Stimulated activated naive CD8-positive, alpha-beta T cell treated with anti-CD3 and anti-CD28 coated beads, Interleukin-15, amount 100 ng/mL, for 72 hours (primary cell): Measurements from ENCODE around the gene LGALS7.
A peak's percentile ranks its signal among the peaks of the same experiment; 100 is the strongest.
"Not testable (repeated sequence)": the region's sequence is repeated elsewhere in the genome, so short reads cannot be mapped to it uniquely, and the experiment has no call there.

ENCODE experiments used
- ATAC-seq: fragments of 150-1000 bp; cut with Tn5 transposase; 2 replicates; pipeline ENCODE4 v1.10.0; 2021; ENCODE audit warnings: mild to moderate bottlenecking, moderate library complexity
- DNase-seq, 2 donors: peaks; one replicate each; pipeline ENCODE4 v3.0.0; 2021 to 2022
- H3K27ac Mint-ChIP-seq, 2 donors: one replicate each; pipeline ENCODE4 v1.8.0; 2022; ENCODE audit warnings: mild to moderate bottlenecking in 2 of 2, mixed read lengths in 2 of 2, moderate library complexity in 2 of 2
- H3K27me3 Mint-ChIP-seq: one replicate; pipeline ENCODE4 v1.8.0; 2022; ENCODE audit warnings: mixed read lengths
- H3K4me1 Mint-ChIP-seq: one replicate; pipeline ENCODE4 v1.8.0; 2022; ENCODE audit warnings: mild to moderate bottlenecking, mixed read lengths
- H3K4me3 Mint-ChIP-seq, 2 donors: one replicate each; pipeline ENCODE4 v1.8.0; 2022; ENCODE audit warnings: mild to moderate bottlenecking in 2 of 2, mixed read lengths in 2 of 2, moderate library complexity in 1 of 2
- H3K9me3 Mint-ChIP-seq, 2 donors: one replicate each; pipeline ENCODE4 v1.8.0; 2022; ENCODE audit warnings: mixed read lengths in 2 of 2

The LGALS7 gene

GRCh38 chr19:38806371-38806770 is 33.1 kb upstream of the LGALS7 start:
- peak overlapping the region in 1 of 2 donors; percentile 61 for H3K27ac Mint-ChIP-seq
- H3K27me3 Mint-ChIP-seq = no peaks in the 10 kb centered on the region
- no peak for DNase-seq
- H3K4me1 Mint-ChIP-seq = peaks cover 7% of the 10 kb centered on the region
- H3K4me3 Mint-ChIP-seq = no peak overlapping the region
- H3K9me3 Mint-ChIP-seq = no peaks in the 10 kb centered on the region
- no peak for ATAC-seq

GRCh38 chr19:38805180-38805579 is 31.9 kb upstream of the LGALS7 start:
- H3K9me3 Mint-ChIP-seq = no peaks in the 10 kb centered on the region
- H3K27ac Mint-ChIP-seq = peak overlapping the region; percentile 12 to 70
- ATAC-seq = no peak
- H3K4me3 Mint-ChIP-seq = peak overlapping the region in 1 of 2 donors; percentile 16
- H3K4me1 Mint-ChIP-seq = peaks cover 7% of the 10 kb centered on the region
- DNase-seq = no peak
- H3K27me3 Mint-ChIP-seq = no peaks in the 10 kb centered on the region

GRCh38 chr19:38803543-38803942 is 30.2 kb upstream of the LGALS7 start:
- H3K27me3 Mint-ChIP-seq = no peaks in the 10 kb centered on the region
- H3K4me3 Mint-ChIP-seq = no peak overlapping the region
- no peaks in the 10 kb centered on the region for H3K9me3 Mint-ChIP-seq
- ATAC-seq (no peak), DNase-seq (no peak)
- peaks cover 7% of the 10 kb centered on the region for H3K4me1 Mint-ChIP-seq
- no peak overlapping the region for H3K27ac Mint-ChIP-seq

GRCh38 chr19:38801359-38802095 is 28.2 kb upstream of the LGALS7 start:
- DNase-seq (no peak), ATAC-seq (no peak)
- H3K4me3 Mint-ChIP-seq = no peak overlapping the region
- H3K9me3 Mint-ChIP-seq = no peaks in the 10 kb centered on the region
- H3K4me1 Mint-ChIP-seq = peaks cover 7% of the 10 kb centered on the region
- H3K27me3 Mint-ChIP-seq = no peaks in the 10 kb centered on the region
- H3K27ac Mint-ChIP-seq = no peak overlapping the region

- Mint-ChIP-seq H3K4me1 (peaks cover 7% of the 10 kb centered on the region), H3K4me3 (no peak overlapping the region), H3K27me3 (no peaks in the 10 kb centered on the region), H3K9me3 (no peaks in the 10 kb centered on the region), H3K27ac (no peak overlapping the region)
- ATAC-seq (no peak), DNase-seq (no peak)
Observed at GRCh38 chr19:38800577-38801347, 27.4 kb upstream of the LGALS7 start.

- DNase-seq (no peak), ATAC-seq (no peak)
- Mint-ChIP-seq H3K27me3 (no peaks in the 10 kb centered on the region), H3K4me1 (no peaks in the 10 kb centered on the region), H3K27ac (no peak overlapping the region), H3K9me3 (no peaks in the 10 kb centered on the region), H3K4me3 (no peak overlapping the region)
Observed at GRCh38 chr19:38799104-38799503, 25.8 kb upstream of the LGALS7 start.

GRCh38 chr19:38797781-38798180 is 24.5 kb upstream of the LGALS7 start:
- H3K27ac Mint-ChIP-seq, DNase-seq, ATAC-seq, H3K4me3 Mint-ChIP-seq, H3K27me3 Mint-ChIP-seq, H3K4me1 Mint-ChIP-seq, H3K9me3 Mint-ChIP-seq: not testable (repeated sequence)

GRCh38 chr19:38796154-38796553 is 22.8 kb upstream of the LGALS7 start:
- Mint-ChIP-seq H3K9me3 (no peaks in the 10 kb centered on the region), H3K4me1 (peaks cover 10% of the 10 kb centered on the region), H3K27me3 (no peaks in the 10 kb centered on the region), H3K27ac (no peak overlapping the region), H3K4me3 (no peak overlapping the region)
- no peak for DNase-seq
- ATAC-seq = no peak

GRCh38 chr19:38795549-38795948 is 22.2 kb upstream of the LGALS7 start:
- ATAC-seq = no peak
- peaks cover 10% of the 10 kb centered on the region for H3K4me1 Mint-ChIP-seq

GRCh38 chr19:38793671-38794070 is 20.4 kb upstream of the LGALS7 start:
- ATAC-seq (no peak), DNase-seq (no peak)
- Mint-ChIP-seq H3K27ac (no peak overlapping the region), H3K4me3 (no peak overlapping the region), H3K27me3 (no peaks in the 10 kb centered on the region), H3K4me1 (peaks cover 10% of the 10 kb centered on the region), H3K9me3 (no peaks in the 10 kb centered on the region)

More at GRCh38 chr19:38795549-38795948, 22.2 kb upstream of the LGALS7 start:
- no peak overlapping the region for H3K27ac Mint-ChIP-seq
- no peaks in the 10 kb centered on the region for H3K27me3 Mint-ChIP-seq
- DNase-seq = no peak
- H3K9me3 Mint-ChIP-seq = no peaks in the 10 kb centered on the region
- H3K4me3 Mint-ChIP-seq = no peak overlapping the region

- Mint-ChIP-seq H3K4me1 (peaks cover 10% of the 10 kb centered on the region), H3K9me3 (no peaks in the 10 kb centered on the region), H3K4me3 (peak overlapping the region in 1 of 2 donors; percentile 45), H3K27ac (peak overlapping the region in 1 of 2 donors; percentile 37), H3K27me3 (no peaks in the 10 kb centered on the region)
- ATAC-seq (no peak), DNase-seq (no peak)
Observed at GRCh38 chr19:38793177-38793576, 19.9 kb upstream of the LGALS7 start.

- Mint-ChIP-seq H3K27ac (no peak overlapping the region), H3K4me3 (peak overlapping the region; percentile 45 to 74), H3K9me3 (no peaks in the 10 kb centered on the region), H3K4me1 (peaks cover 10% of the 10 kb centered on the region), H3K27me3 (no peaks in the 10 kb centered on the region)
- DNase-seq = peak; percentile 56 to 71
- ATAC-seq = peak; percentile 52
Observed at GRCh38 chr19:38792250-38793111, 19.2 kb upstream of the LGALS7 start.

GRCh38 chr19:38791451-38792064 is 18.2 kb upstream of the LGALS7 start:
- not testable (repeated sequence) for H3K9me3 Mint-ChIP-seq

GRCh38 chr19:38790507-38791403 is 17.4 kb upstream of the LGALS7 start:
- not testable (repeated sequence) for H3K27me3 Mint-ChIP-seq, H3K4me3 Mint-ChIP-seq, H3K27ac Mint-ChIP-seq, DNase-seq, ATAC-seq, H3K9me3 Mint-ChIP-seq
- H3K4me1 Mint-ChIP-seq = peaks cover 10% of the 10 kb centered on the region

More at GRCh38 chr19:38791451-38792064, 18.2 kb upstream of the LGALS7 start:
- ATAC-seq = peak; percentile 94
- not testable (repeated sequence) for H3K4me3 Mint-ChIP-seq, DNase-seq, H3K27me3 Mint-ChIP-seq, H3K27ac Mint-ChIP-seq
- H3K4me1 Mint-ChIP-seq = peaks cover 10% of the 10 kb centered on the region
